Measurements from ENCODE around the gene C1QTNF7. TPM values are rescaled to one million over a fixed set of nuclear protein-coding genes. Genes with fewer than 3 reads are reported as not detected.

C1QTNF7 gene
- total and polyA plus RNA-seq, 2 of the 13 experiments (the other 11 are each of a cell fraction or from before 2014, with no cell fraction given), result not detected

DNA sequence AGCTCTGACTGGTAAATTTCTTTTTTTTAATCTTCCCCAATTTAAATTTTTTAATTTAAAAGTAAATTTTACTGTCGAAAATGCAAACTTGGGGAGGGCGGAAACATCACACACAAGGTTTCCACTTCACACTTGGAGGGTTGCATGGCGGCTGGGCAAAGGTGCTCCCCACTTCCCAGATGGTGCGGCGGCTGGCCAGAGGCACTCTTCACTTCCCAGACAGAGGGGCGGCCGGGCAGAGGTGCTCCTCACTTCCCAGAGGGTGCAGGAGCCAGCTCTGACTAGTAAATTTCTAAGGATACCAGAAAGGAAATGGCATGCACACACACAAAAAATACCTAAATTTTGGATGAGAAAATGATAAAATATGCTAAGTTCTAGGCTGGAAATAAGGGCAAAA is 16.4 kb downstream of the C1QTNF7 start (continued):
- TF ChIP-seq ZNF264 (CRISPR knock-in tag; IDR thresholded peaks at IDR 0.05) (no peak), SATB2 (CRISPR knock-in tag; IDR thresholded peaks at IDR 0.05) (no peak), ZFP36L2 (CRISPR knock-in tag; IDR thresholded peaks at IDR 0.05) (no peak), KDM4B (CRISPR knock-in tag; IDR thresholded peaks at IDR 0.05) (no peak), ZNF546 (CRISPR knock-in tag; conservative IDR thresholded peaks at IDR 0.05) (no peak), ZNF782 (CRISPR knock-in tag; IDR thresholded peaks at IDR 0.05; ENCODE audit: borderline replicate concordance) (no peak), ZBTB1 (CRISPR knock-in tag; IDR thresholded peaks at IDR 0.05; ENCODE audit: borderline replicate concordance) (no peak), GFI1 (CRISPR knock-in tag; IDR thresholded peaks at IDR 0.05; ENCODE audit: borderline replicate concordance) (no peak)

DNA sequence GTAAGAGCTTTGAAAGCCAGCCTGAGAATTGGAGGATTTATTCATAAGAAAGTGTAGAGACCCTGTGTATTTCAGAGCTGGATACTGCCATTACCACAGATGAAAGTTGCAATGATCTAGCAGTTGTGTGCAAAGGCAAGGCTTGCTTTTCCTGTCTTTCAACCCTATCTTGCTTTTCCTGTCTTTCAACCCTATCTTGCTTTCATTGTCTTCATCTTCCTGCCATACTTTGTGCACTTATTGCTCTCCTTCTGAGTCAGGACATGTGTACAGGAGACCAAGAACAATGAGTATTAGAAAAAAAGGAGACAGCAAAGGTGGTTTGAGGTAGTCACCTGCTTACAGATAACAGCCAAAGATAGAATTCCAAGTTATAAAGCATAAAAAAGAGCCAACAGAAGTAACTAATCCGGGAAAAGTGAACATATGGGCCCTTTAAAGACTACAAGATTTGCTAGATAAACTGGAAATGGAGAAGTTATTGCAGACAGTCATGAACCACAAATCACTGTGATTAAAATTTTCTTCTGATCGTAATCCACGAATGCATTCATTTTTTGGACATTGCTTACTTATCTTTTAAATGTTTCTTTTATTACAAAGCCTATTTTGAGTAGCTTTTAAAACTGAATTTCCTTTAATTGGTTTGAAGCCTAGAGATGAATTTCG is 17.2 kb downstream of the C1QTNF7 start:
- Histone ChIP-seq H3K4me3 (replicated peaks in 1 of 3; ENCODE audit: insufficient read depth in 1 of 3, low read depth in 2 of 3, low read length in 3 of 3) (no peak overlapping the region), H3K4me1 (ENCODE audit: insufficient read depth, low read length) (no peaks in the 10 kb centered on the region), H3K79me2 (ENCODE audit: insufficient read depth, low read length) (no peaks in the 10 kb centered on the region), H3K27ac (ENCODE audit: extremely low read length, insufficient read depth, low read length) (no peak overlapping the region), H3K4me2 (ENCODE audit: low read depth, low read length) (no peak overlapping the region), H3K27me3 (ENCODE audit: control insufficient read depth in 1 of 2, insufficient read depth in 2 of 2, low read length in 2 of 2) (no peaks in the 10 kb centered on the region), H3K36me3 (replicated peaks in 1 of 2; ENCODE audit: control insufficient read depth in 1 of 2, insufficient read depth in 2 of 2, low read length in 2 of 2) (no peaks in the 10 kb centered on the region), H3K9me3 (ENCODE audit: low read length) (no peaks in the 10 kb centered on the region), H3K9ac (ENCODE audit: insufficient read depth, low read depth, low read length) (no peak overlapping the region), H4K20me1 (ENCODE audit: insufficient read depth, low read length) (no peaks in the 10 kb centered on the region), H2AFZ (ENCODE audit: low read length) (no peak overlapping the region)
- ChIA-PET CTCF (ENCODE audit: low intra/inter-chr PET ratio, low total read pairs) (no interaction called here), POLR2A (no interaction called here)
- TF ChIP-seq FOXM1 (CRISPR knock-in tag; IDR thresholded peaks at IDR 0.05), result no peak
- TF ChIP-seq ZNF33B (CRISPR knock-in tag; IDR thresholded peaks at IDR 0.05), result no peak
- no peak for TF ChIP-seq ZNF773 (CRISPR knock-in tag; IDR thresholded peaks at IDR 0.05; ENCODE audit: borderline replicate concordance)
- TF ChIP-seq, protein P1, sequence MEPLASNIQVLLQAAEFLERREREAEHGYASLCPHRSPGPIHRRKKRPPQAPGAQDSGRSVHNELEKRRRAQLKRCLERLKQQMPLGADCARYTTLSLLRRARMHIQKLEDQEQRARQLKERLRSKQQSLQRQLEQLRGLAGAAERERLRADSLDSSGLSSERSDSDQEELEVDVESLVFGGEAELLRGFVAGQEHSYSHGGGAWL (CRISPR knock-in tag; IDR thresholded peaks at IDR 0.05), result no peak
- no peak for TF ChIP-seq ERF (CRISPR knock-in tag; IDR thresholded peaks at IDR 0.05)
- no peak for TF ChIP-seq ZNF17 (CRISPR knock-in tag; IDR thresholded peaks at IDR 0.05)
- ATAC-seq (no peak), FAIRE-seq (no peak), DNase-seq (ENCODE audit: low spot score) (no peak)
- 0% methylated on average over 4 of the region's 4 CpGs for WGBS (ENCODE audit: low lambda C conversion rate)
- in situ Hi-C loops (cut with HindIII; ENCODE audit: extremely low pct_ligation_motif_present, low pct_unique_long_range_greater_than_20kb) (no loop called here), intact Hi-C loops (cut with micrococcal nuclease; ENCODE audit: unreplicated experiment) (no loop called here)
- no TSS peak for BruUV-seq (replicated peaks)
